Upper lobe of right lung (tissue), 1 donor: ENCODE measurements around the gene SUN5. TPM values are rescaled to one million over a fixed set of nuclear protein-coding genes. Genes with fewer than 3 reads are reported as not detected.

ENCODE experiments used
- ATAC-seq: fragments of 200-7000 bp; cut with Tn5 transposase; one replicate; pipeline ENCODE4 v1.9.1; 2020; ENCODE audit warnings: mild to moderate bottlenecking, moderate library complexity
- DNase-seq: peaks from one replicate; pipeline ENCODE4 v3.0.0-alpha.2; 2020
- H3K27ac ChIP-seq: fragments of 200-600 bp; one replicate; pipeline ENCODE4 v1.8.0; 2022
- H3K27me3 ChIP-seq: fragments of 200-600 bp; one replicate; pipeline ENCODE4 v1.8.0; 2022; ENCODE audit warnings: mild to moderate bottlenecking
- H3K36me3 ChIP-seq: fragments of 200-600 bp; one replicate; pipeline ENCODE4 v1.8.0; 2022
- H3K4me1 ChIP-seq: fragments of 200-600 bp; one replicate; pipeline ENCODE4 v1.8.0; 2022
- H3K4me3 ChIP-seq: fragments of 200-600 bp; one replicate; pipeline ENCODE4 v1.8.0; 2022; ENCODE audit warnings: mild to moderate bottlenecking
- H3K9me3 ChIP-seq: fragments of 200-600 bp; one replicate; pipeline ENCODE4 v1.8.0; 2022
- intact Hi-C: fragments of 100-400 bp; cut with DNase I; formaldehyde crosslinking; loops from one replicate; pipeline ENCODE4 v1.11.0; 2022
- total RNA-seq: library from RNA; stranded (reverse); fragmentation: NEBNext Ultra II Directional; extraction: Animal tissue kit (Norgen Biotek cat#: 25700); gene quantifications from one replicate; pipeline ENCODE4 v1.2.1, GENCODE V29; 2021
- TF ChIP-seq, protein P1 (sequence below): fragments of 200-600 bp; IDR thresholded peaks from one replicate; pipeline ENCODE4 v1.8.0; 2022; ENCODE audit warnings: antibody characterized with exemption
- donor health status: DM: no; HTN: yes; CAD: no; lungs with severe emphysema.

SUN5 gene
- total RNA-seq, 1 donor from 2014 or later: not detected

DNA sequence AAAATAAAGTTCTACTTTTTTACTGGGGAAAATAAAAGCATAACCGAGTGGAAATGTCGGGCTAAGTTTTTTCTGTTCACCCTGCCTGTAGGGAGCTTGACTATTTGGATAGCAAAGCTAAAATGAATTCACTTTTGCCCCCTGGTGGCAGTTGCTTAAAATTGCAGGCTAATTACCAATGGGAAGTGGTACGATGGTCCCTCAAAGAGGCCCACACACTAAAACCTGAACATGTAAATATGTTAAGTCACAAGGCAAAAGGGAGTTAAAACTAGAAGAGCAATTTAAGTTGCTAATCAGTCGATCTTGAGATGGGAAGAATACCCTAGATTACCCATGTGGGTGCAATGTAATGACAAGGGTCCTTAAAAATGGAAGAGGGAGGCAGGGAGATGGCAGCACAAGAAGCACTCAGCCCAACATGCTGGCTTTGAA lies 916 bp upstream of the SUN5 start:
- no peaks in the 10 kb centered on the region for H3K27me3 ChIP-seq
- intact Hi-C loops: no loop called here
- DNase-seq: no peak

DNA sequence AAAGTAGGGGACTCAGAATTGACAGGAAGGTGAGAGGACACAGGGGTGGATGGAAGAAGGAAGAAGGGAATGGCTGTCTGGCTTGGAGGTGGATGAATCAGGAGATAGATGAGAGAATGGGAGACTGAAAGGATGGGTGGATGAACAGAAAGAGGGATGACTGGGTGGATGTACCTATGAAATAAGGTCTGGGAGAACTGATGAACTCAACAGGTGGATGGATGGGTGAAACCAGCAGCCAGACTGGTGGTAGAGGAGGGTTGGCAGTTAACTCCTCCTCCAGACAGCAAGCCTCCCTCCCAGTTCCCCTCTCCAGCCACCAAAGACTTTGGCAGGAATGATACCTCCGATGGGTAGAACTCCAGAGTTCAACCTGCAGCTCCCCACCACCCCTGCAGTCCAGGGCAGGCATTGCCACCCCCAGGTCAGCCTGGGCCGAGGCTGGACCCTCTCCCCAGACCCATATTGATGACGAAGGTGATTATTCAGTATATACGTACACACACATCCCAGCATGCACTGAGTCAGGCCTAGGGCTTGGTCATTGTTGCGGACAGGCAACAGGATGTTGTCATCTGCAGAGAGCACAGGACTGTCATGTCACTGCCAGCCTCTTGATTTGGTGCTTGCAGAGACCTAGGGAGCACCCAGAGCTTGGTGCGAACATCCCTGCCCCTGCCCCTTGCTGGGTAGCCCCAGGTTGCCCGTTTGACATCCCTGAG lies 2.0 kb downstream of the SUN5 start:
- Histone ChIP-seq H3K36me3 (no peaks in the 10 kb centered on the region), H3K4me3 (no peak overlapping the region), H3K27me3 (no peaks in the 10 kb centered on the region), H3K4me1 (no peaks in the 10 kb centered on the region), H3K9me3 (peaks cover 5% of the 10 kb centered on the region), H3K27ac (no peak overlapping the region)
- DNase-seq (no peak), ATAC-seq (no peak)
- intact Hi-C loops: no loop called here
- TF ChIP-seq, protein P1, sequence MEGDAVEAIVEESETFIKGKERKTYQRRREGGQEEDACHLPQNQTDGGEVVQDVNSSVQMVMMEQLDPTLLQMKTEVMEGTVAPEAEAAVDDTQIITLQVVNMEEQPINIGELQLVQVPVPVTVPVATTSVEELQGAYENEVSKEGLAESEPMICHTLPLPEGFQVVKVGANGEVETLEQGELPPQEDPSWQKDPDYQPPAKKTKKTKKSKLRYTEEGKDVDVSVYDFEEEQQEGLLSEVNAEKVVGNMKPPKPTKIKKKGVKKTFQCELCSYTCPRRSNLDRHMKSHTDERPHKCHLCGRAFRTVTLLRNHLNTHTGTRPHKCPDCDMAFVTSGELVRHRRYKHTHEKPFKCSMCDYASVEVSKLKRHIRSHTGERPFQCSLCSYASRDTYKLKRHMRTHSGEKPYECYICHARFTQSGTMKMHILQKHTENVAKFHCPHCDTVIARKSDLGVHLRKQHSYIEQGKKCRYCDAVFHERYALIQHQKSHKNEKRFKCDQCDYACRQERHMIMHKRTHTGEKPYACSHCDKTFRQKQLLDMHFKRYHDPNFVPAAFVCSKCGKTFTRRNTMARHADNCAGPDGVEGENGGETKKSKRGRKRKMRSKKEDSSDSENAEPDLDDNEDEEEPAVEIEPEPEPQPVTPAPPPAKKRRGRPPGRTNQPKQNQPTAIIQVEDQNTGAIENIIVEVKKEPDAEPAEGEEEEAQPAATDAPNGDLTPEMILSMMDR: no peak

More for the DNA sequence above, 916 bp upstream of the SUN5 start:
- no peak for ATAC-seq
- Histone ChIP-seq H3K27ac (no peak overlapping the region), H3K9me3 (peaks cover 5% of the 10 kb centered on the region), H3K36me3 (no peaks in the 10 kb centered on the region), H3K4me1 (no peaks in the 10 kb centered on the region), H3K4me3 (no peak overlapping the region)
- TF ChIP-seq, protein P1: peak; percentile 36

DNA sequence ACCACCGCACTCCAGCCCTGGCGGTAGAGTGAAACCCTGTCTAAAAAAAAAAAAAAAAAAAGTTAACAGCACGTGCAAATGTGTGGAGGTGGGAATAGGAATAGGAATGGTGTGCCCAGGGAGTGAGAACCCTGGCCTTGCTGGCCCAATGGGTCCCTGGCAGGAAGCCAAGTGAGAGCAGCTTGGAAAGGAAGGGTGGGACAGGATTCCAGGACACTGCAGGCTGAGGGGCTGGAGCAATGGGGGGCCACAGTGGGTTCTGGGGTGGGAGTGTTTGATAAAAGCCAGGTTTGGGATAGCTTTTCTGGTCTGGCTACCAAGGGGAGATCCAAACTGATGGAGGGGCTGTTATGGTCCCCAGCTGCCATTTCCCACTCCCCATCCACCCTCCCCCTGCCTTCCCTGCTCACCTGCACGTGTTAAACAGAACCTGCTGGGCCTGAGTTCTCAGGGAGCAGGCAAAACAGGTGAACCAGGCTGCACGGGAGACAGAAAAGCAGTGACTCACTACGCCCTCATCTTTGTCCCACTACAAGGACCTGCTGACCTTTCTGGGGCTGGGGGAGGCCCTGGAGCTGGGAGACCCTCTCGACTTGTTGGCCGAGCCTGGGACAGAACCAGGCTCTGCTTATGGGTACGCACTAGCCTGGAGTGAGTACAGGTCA lies 3.3 kb downstream of the SUN5 start:
- Histone ChIP-seq H3K4me1 (no peaks in the 10 kb centered on the region), H3K4me3 (no peak overlapping the region), H3K27ac (no peak overlapping the region), H3K9me3 (peaks cover 5% of the 10 kb centered on the region), H3K36me3 (no peaks in the 10 kb centered on the region), H3K27me3 (no peaks in the 10 kb centered on the region)
- TF ChIP-seq, protein P1: no peak
- ATAC-seq (no peak), DNase-seq (no peak)
- intact Hi-C loops: no loop called here

DNA sequence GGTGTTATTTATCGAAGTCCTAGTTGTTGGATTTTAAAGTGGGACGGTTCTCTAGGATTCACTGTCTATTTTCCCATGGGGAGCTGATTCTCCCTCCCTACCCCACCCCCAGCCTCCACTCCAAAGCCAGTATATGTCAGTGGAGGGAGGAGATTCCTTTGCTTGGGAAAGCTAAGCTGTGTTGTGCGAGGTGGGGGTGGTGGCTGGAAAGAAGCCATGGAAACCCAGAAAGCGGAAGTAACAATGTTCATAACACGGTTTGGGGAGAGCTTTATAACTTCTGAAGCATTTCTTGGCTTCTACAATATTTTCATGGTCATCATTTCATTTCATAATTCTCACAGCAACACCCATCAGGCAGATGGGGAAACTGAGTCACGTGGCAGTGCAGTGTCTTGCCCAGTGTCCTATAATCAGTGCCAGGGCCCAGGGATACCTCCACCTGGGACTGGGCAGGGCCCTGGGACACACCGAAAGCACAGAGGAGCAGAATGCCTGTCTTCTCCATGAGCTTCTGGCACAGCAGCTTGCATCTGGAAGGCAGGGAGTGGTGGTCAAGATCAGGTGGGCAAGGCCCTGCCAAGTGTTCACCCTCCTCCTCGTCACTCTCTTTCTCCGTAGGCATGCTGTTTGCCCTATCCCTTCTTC lies 4.5 kb downstream of the SUN5 start:
- DNase-seq (no peak), ATAC-seq (peak; percentile 32)
- Histone ChIP-seq H3K4me1 (no peaks in the 10 kb centered on the region), H3K27ac (no peak overlapping the region), H3K27me3 (no peaks in the 10 kb centered on the region), H3K9me3 (peaks cover 4% of the 10 kb centered on the region), H3K4me3 (no peak overlapping the region), H3K36me3 (no peaks in the 10 kb centered on the region)
- intact Hi-C loops: no loop called here
- TF ChIP-seq, protein P1: no peak

DNA sequence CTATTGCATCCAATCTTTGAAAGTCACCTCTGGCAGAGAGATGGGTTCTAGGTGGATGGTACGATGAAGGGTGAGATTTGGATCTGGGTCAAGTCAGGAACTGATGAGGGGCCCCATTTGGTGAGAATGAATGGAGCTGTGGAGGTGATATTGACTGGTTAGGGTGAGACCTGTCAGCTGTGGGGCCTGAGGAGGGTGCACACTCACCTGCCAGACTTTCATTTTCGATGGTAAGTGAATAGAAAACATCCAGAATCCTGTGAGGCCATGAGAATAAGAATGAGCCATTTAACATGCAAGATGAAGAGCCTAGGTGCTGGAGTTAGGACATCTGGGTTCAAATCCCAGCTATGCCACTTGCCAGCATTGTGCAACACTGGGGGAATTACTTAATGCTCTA lies 6.8 kb downstream of the SUN5 start:
- Histone ChIP-seq H3K27ac (no peak overlapping the region), H3K4me3 (no peak overlapping the region), H3K27me3 (no peaks in the 10 kb centered on the region), H3K36me3 (no peaks in the 10 kb centered on the region), H3K9me3 (peaks cover 5% of the 10 kb centered on the region), H3K4me1 (no peaks in the 10 kb centered on the region)
- no peak for DNase-seq
- intact Hi-C loops: no loop called here
- TF ChIP-seq, protein P1: no peak
- no peak for ATAC-seq
